CD4-positive, alpha-beta T cell (primary cell): ENCODE data around the gene PROSER2. TPM values are rescaled to one million over a fixed set of nuclear protein-coding genes. Genes with fewer than 3 reads are reported as not detected.

ENCODE experiments used
- ATAC-seq: fragments of 200-7000 bp; cut with Tn5 transposase; one replicate; pipeline ENCODE4 v1.10.0; 2022; ENCODE audit warnings: mild to moderate bottlenecking; ENCODE audit not compliant: poor library complexity
- CTCF ChIA-PET: fragments of 350-600 bp; sonication (Branson Sonifier 250); formaldehyde crosslinking; loops from one replicate; lab custom pipeline; 2021; ENCODE audit warnings: antibody characterized with exemption, inconsistent platforms; lab: Charles Lee
- POLR2A ChIA-PET: fragments of 350-600 bp; sonication (Branson Sonifier 250); formaldehyde crosslinking; loops from one replicate; lab custom pipeline; 2021; ENCODE audit warnings: antibody characterized with exemption, inconsistent platforms; lab: Charles Lee
- DNase-seq, 14 experiments: peaks; one replicate each; pipeline ENCODE4 v3.0.0-alpha.2; 2013 to 2020; ENCODE audit warnings: mixed read lengths in 2 of 14
- H3K27ac ChIP-seq, 2 donors: one replicate each; pipeline versions ENCODE4 v1.5.1 to v1.7.0; 2013; ENCODE audit warnings: low read length in 2 of 2, low read depth in 1 of 2, mild to moderate bottlenecking in 1 of 2
- H3K27me3 ChIP-seq, 2 experiments: 1 replicate in 1 of 2; 2 replicates in 1 of 2; pipeline versions ENCODE4 v1.6.1 to v1.7.0; 2013; ENCODE audit warnings: low read length in 2 of 2, control low read depth in 1 of 2, mild to moderate bottlenecking in 1 of 2, moderate library complexity in 1 of 2; ENCODE audit not compliant: insufficient read depth in 2 of 2, control insufficient read depth in 1 of 2
- H3K36me3 ChIP-seq: one replicate; pipeline ENCODE4 v1.6.1; 2013; ENCODE audit warnings: low read length, control low read depth; ENCODE audit not compliant: insufficient read depth
- H3K4me1 ChIP-seq: one replicate; pipeline ENCODE4 v1.6.1; 2013; ENCODE audit warnings: low read length, control low read depth; ENCODE audit not compliant: insufficient read depth
- H3K4me3 ChIP-seq: one replicate; pipeline ENCODE4 v1.5.1; 2013; ENCODE audit warnings: mild to moderate bottlenecking, low read length, moderate library complexity
- H3K9me3 ChIP-seq, 2 experiments: 1 replicate in 1 of 2; 2 replicates in 1 of 2; pipeline versions ENCODE4 v1.6.1 to v1.7.0; 2013; ENCODE audit warnings: low read length in 2 of 2, mild to moderate bottlenecking in 2 of 2, control low read depth in 1 of 2, moderate library complexity in 1 of 2; ENCODE audit not compliant: control insufficient read depth in 1 of 2, insufficient read depth in 1 of 2
- H3K27ac Mint-ChIP-seq: one replicate; pipeline ENCODE4 v1.8.0; 2020; ENCODE audit warnings: mixed read lengths
- H3K27me3 Mint-ChIP-seq: one replicate; pipeline ENCODE4 v1.8.0; 2021; ENCODE audit warnings: mixed read lengths
- H3K36me3 Mint-ChIP-seq: one replicate; pipeline ENCODE4 v1.8.0; 2021; ENCODE audit warnings: low read depth, mixed read lengths
- H3K4me1 Mint-ChIP-seq: one replicate; pipeline ENCODE4 v1.8.0; 2021; ENCODE audit warnings: low read depth, mixed read lengths
- H3K4me3 Mint-ChIP-seq: one replicate; pipeline ENCODE4 v1.8.0; 2020; ENCODE audit warnings: mild to moderate bottlenecking, mixed read lengths
- H3K9me3 Mint-ChIP-seq: one replicate; pipeline ENCODE4 v1.8.0; 2020; ENCODE audit warnings: mixed read lengths
- intact Hi-C, 2 experiments: fragments of 100-400 bp; cut with DNase I in 1 of 2; cut with micrococcal nuclease in 1 of 2; formaldehyde crosslinking; loops; one replicate each; pipeline versions ENCODE4 v1.15.1 to v1.9.0; 2023 to 2025; cut with DNase I, micrococcal nuclease
- total RNA-seq, 174 experiments: library from RNA in 2 of 174; stranded (reverse) in 2 of 174; gene quantifications; one replicate each; pipeline ENCODE4 v1.2.3 and lab custom pipeline; 2021 to 2026
- TF ChIP-seq, protein P1 (sequence below): fragments of 200-600 bp; IDR thresholded peaks from one replicate; pipeline ENCODE4 v1.8.0; 2022; ENCODE audit warnings: antibody characterized with exemption, mild to moderate bottlenecking

The PROSER2 gene
- total RNA-seq, 2 experiments from 2014 or later = 1.1 TPM

DNA sequence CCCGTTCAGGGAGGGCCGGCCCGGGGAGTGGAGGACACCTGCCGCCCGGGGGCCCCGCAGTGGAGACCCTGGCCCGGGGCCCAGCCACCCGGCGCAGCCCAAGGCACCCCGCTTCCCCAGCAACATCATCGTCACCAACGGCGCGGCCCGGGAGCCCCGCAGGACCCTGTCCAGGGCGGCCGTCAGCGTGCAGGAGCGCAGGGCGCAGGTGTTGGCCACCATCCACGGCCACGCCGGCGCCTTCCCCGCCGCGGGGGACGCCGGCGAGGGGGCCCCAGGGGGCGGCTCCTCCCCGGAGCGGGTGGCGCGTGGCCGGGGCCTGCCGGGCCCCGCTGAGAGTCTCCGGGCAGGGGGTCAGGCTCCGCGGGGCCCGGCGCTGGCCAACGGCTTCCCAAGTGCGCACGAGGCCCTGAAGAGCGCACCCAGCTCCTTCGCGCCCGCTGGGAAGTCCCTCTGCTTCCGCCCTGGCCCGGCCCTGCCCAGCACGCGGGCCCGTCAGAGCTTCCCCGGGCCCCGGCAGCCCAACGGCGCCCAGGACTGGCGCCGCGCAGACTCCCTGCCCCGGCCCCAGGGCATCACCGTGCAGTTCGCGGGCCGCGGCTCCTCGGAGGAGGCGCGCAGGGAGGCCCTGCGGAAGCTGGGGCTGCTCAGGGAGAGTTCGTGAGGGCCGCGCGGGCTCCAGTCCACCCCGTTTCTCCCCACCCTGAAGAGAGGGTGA is 46.7 kb downstream of the PROSER2 start:
- Histone ChIP-seq H3K27me3 (peaks cover 0 to 3% of the 10 kb centered on the region in 2 experiments), H3K9me3 (no peaks in the 10 kb centered on the region), H3K36me3 (no peaks in the 10 kb centered on the region), H3K4me1 (peaks cover 19% of the 10 kb centered on the region), H3K27ac (no peak overlapping the region), H3K4me3 (no peak overlapping the region)
- TF ChIP-seq, protein P1, sequence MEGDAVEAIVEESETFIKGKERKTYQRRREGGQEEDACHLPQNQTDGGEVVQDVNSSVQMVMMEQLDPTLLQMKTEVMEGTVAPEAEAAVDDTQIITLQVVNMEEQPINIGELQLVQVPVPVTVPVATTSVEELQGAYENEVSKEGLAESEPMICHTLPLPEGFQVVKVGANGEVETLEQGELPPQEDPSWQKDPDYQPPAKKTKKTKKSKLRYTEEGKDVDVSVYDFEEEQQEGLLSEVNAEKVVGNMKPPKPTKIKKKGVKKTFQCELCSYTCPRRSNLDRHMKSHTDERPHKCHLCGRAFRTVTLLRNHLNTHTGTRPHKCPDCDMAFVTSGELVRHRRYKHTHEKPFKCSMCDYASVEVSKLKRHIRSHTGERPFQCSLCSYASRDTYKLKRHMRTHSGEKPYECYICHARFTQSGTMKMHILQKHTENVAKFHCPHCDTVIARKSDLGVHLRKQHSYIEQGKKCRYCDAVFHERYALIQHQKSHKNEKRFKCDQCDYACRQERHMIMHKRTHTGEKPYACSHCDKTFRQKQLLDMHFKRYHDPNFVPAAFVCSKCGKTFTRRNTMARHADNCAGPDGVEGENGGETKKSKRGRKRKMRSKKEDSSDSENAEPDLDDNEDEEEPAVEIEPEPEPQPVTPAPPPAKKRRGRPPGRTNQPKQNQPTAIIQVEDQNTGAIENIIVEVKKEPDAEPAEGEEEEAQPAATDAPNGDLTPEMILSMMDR = no peak
- intact Hi-C loops = no loop called here
- Mint-ChIP-seq H3K4me1 (peaks cover 10% of the 10 kb centered on the region), H3K9me3 (no peaks in the 10 kb centered on the region), H3K27ac (no peak overlapping the region), H3K4me3 (no peak overlapping the region), H3K36me3 (no peaks in the 10 kb centered on the region), H3K27me3 (no peaks in the 10 kb centered on the region)
- no peak for DNase-seq
- ChIA-PET POLR2A (no interaction called here), CTCF (no interaction called here)
- no peak for ATAC-seq

DNA sequence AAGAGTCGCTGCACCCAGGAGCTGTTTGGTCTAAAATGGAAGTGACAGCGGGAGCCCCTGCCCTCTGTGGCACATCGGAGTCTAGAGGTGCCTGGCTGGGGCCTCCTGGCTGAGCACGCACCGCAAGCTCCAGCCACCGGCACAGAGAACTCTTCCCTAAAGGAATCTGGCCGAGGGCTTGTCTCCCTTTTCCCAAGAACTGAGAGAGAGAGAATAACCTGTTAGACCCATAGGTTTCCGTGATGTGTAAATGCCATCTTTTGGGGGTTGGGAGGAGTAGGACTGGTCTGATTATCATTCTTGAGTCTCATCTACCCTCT is 47.3 kb downstream of the PROSER2 start:
- POLR2A ChIA-PET = no interaction called here
- no peaks in the 10 kb centered on the region for H3K9me3 Mint-ChIP-seq
- no peaks in the 10 kb centered on the region for H3K27me3 Mint-ChIP-seq
- H3K36me3 Mint-ChIP-seq = no peaks in the 10 kb centered on the region
- ATAC-seq = no peak
- no peak overlapping the region for H3K27ac Mint-ChIP-seq
- no peak overlapping the region for H3K27ac ChIP-seq
- H3K36me3 ChIP-seq = no peaks in the 10 kb centered on the region
- intact Hi-C loops = no loop called here
- peaks cover 0 to 3% of the 10 kb centered on the region in 2 experiments for H3K27me3 ChIP-seq
- TF ChIP-seq, protein P1 = no peak
- H3K4me3 Mint-ChIP-seq = no peak overlapping the region
- H3K4me3 ChIP-seq = no peak overlapping the region
- no peaks in the 10 kb centered on the region for H3K9me3 ChIP-seq
- no peak for DNase-seq
- CTCF ChIA-PET = no interaction called here
- H3K4me1 ChIP-seq = peaks cover 25% of the 10 kb centered on the region
- H3K4me1 Mint-ChIP-seq = peaks cover 10% of the 10 kb centered on the region

DNA sequence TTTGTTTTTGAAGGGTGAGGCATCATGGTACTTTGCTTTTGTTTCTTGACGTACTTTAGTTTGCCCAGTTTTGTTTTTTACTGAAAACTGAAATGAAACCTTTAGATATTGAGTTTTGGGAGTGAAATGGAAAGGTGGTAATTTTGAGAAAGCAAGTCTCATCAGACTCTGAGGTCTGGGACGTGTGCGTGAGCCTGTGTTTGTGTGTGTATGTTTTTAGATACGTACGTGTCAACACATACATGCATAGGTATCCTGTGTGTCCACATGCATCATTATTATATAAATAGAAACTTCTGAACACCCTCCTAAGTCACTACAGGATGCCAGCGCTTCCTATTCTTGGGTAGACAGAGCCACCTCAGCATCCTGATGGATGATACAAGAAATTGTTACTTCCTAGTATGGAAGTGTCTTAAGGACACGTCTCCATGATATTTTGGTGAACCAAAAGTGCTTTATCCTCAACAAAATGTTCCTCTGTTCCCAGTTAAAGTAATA is 47.8 kb downstream of the PROSER2 start:
- H3K4me3 Mint-ChIP-seq = no peak overlapping the region
- POLR2A ChIA-PET = no interaction called here
- no peak overlapping the region for H3K27ac ChIP-seq
- H3K36me3 ChIP-seq = no peaks in the 10 kb centered on the region
- CTCF ChIA-PET = no interaction called here
- H3K4me1 Mint-ChIP-seq = peaks cover 10% of the 10 kb centered on the region
- H3K9me3 Mint-ChIP-seq = no peaks in the 10 kb centered on the region
- DNase-seq (no peak), ATAC-seq (no peak)
- H3K4me1 ChIP-seq = peaks cover 30% of the 10 kb centered on the region
- no peaks in the 10 kb centered on the region for H3K27me3 Mint-ChIP-seq
- peaks cover 0 to 3% of the 10 kb centered on the region in 2 experiments for H3K27me3 ChIP-seq
- TF ChIP-seq, protein P1 = no peak
- intact Hi-C loops = no loop called here
- H3K36me3 Mint-ChIP-seq = no peaks in the 10 kb centered on the region
- H3K9me3 ChIP-seq = no peaks in the 10 kb centered on the region
- no peak overlapping the region for H3K4me3 ChIP-seq
- H3K27ac Mint-ChIP-seq = no peak overlapping the region
